Measurements from ENCODE around the gene PDIA4. TPM values are rescaled to one million over a fixed set of nuclear protein-coding genes. Genes with fewer than 3 reads are reported as not detected.

Gene PDIA4
- total RNA-seq, 1 experiment from 2014 or later, result 281 TPM

- ChIA-PET POLR2A (no interaction called here), CTCF (interaction anchor here (1.0 kb wide), 1 partner anchor 112 kb away, joined by 3 read pairs; no protein-coding TSS in a partner anchor)
- in situ Hi-C loops (cut with HindIII; ENCODE audit: low pct_unique_long_range_greater_than_20kb, low sequenced_read_pairs) (no loop called here), intact Hi-C loops (cut with micrococcal nuclease; ENCODE audit: unreplicated experiment) (no loop called here)
- no peak overlapping the region for H3K4me3 ChIP-seq (ENCODE audit: low read depth in 2 of 2, low read length in 2 of 2)
- no TSS peak for BruUV-seq (replicated peaks)
- no peaks in the 10 kb centered on the region for H3K27me3 ChIP-seq (ENCODE audit: control insufficient read depth, insufficient read depth, low read length)
- ATAC-seq, result no peak
- H3K27ac ChIP-seq (ENCODE audit: low read length), result no peak overlapping the region
- no peaks in the 10 kb centered on the region for H3K36me3 ChIP-seq (ENCODE audit: control insufficient read depth, insufficient read depth, low read length)
- no peak for DNase-seq (ENCODE audit: low read depth, low spot score)
- TF ChIP-seq TCF7L2 (IDR thresholded peaks at IDR 0.05; ENCODE audit: low read depth, low read length) (no peak), POLR2AphosphoS5 (IDR thresholded peaks at IDR 0.05; ENCODE audit: low read depth, low read length) (no peak), REST (IDR thresholded peaks at IDR 0.05; ENCODE audit: insufficient read depth in 1 of 2, low read depth in 2 of 2, low read length in 1 of 2) (no peak), CTCF (IDR thresholded peaks at IDR 0.05) (no peak), SIN3A (IDR thresholded peaks at IDR 0.05; ENCODE audit: borderline replicate concordance, insufficient read depth, low read depth, low read length) (no peak)
- H3K9me3 ChIP-seq (ENCODE audit: control insufficient read depth, insufficient read depth, low read depth, low read length), result no peaks in the 10 kb centered on the region
- H3K4me1 ChIP-seq (ENCODE audit: control insufficient read depth, insufficient read depth, low read length), result peaks cover 6% of the 10 kb centered on the region
Observed at GRCh38 chr7:148967602-148968001, 60.7 kb downstream of the PDIA4 start.

- intact Hi-C loops (cut with micrococcal nuclease; ENCODE audit: unreplicated experiment), result no loop called here
- Histone ChIP-seq H3K27ac (ENCODE audit: low read length) (no peak overlapping the region), H3K4me1 (ENCODE audit: control insufficient read depth, insufficient read depth, low read length) (peaks cover 10% of the 10 kb centered on the region), H3K36me3 (ENCODE audit: control insufficient read depth, insufficient read depth, low read length) (no peaks in the 10 kb centered on the region), H3K9me3 (ENCODE audit: control insufficient read depth, insufficient read depth, low read depth, low read length) (no peaks in the 10 kb centered on the region), H3K27me3 (ENCODE audit: control insufficient read depth, insufficient read depth, low read length) (no peaks in the 10 kb centered on the region), H3K4me3 (ENCODE audit: low read depth in 2 of 2, low read length in 2 of 2) (peak overlapping the region; percentile 41 to 68)
- POLR2A ChIA-PET, result no interaction called here
- ATAC-seq (no peak), DNase-seq (ENCODE audit: low read depth, low spot score) (no peak)
- no TSS peak for BruUV-seq (replicated peaks)
- TF ChIP-seq REST (IDR thresholded peaks at IDR 0.05; ENCODE audit: insufficient read depth in 1 of 2, low read depth in 2 of 2, low read length in 1 of 2), result no peak
- in situ Hi-C loops (cut with HindIII; ENCODE audit: low pct_unique_long_range_greater_than_20kb, low sequenced_read_pairs), result no loop called here
- CTCF ChIA-PET, result interaction anchor here (1.0 kb wide), 2 partner anchors 94 to 111 kb away, joined by 3 to 6 read pairs; no protein-coding TSS in a partner anchor
Observed at GRCh38 chr7:148967032-148967372, 61.3 kb downstream of the PDIA4 start.
